ENCODE results near the gene FAM53B.
"Not testable (repeated sequence)": the region's sequence is repeated elsewhere in the genome, so short reads cannot be mapped to it uniquely, and the experiment has no call there.

The FAM53B gene

GRCh38 chr10:124594240-124594639, 149.9 kb downstream of the FAM53B start:
- DNase-seq = no peak

- no peak for DNase-seq
Measured at GRCh38 chr10:124593431-124593985, 150.7 kb downstream of the FAM53B start.

GRCh38 chr10:124592736-124593430, 151.3 kb downstream of the FAM53B start:
- no peak for DNase-seq

- DNase-seq = no peak
Measured at GRCh38 chr10:124592101-124592500, 152.1 kb downstream of the FAM53B start.

GRCh38 chr10:124591123-124591495, 153.1 kb downstream of the FAM53B start:
- no peak for DNase-seq

- DNase-seq = no peak
Measured at GRCh38 chr10:124590216-124591122, 153.7 kb downstream of the FAM53B start.

- DNase-seq = no peak
Measured at GRCh38 chr10:124589491-124590041, 154.6 kb downstream of the FAM53B start.

- no peak for DNase-seq
Measured at GRCh38 chr10:124588736-124589490, 155.3 kb downstream of the FAM53B start.

- not testable (repeated sequence) for DNase-seq
Measured at GRCh38 chr10:124588341-124588735, 155.8 kb downstream of the FAM53B start.

GRCh38 chr10:124587811-124588211, 156.4 kb downstream of the FAM53B start:
- DNase-seq = no peak

- DNase-seq = no peak
Measured at GRCh38 chr10:124586142-124586541, 158.0 kb downstream of the FAM53B start.

- no peak for DNase-seq
Measured at GRCh38 chr10:124579011-124579399, 165.2 kb downstream of the FAM53B start.

GRCh38 chr10:124578231-124579010, 165.8 kb downstream of the FAM53B start:
- no peak for DNase-seq

GRCh38 chr10:124577651-124578050, 166.5 kb downstream of the FAM53B start:
- no peak for DNase-seq

- DNase-seq = no peak
Measured at GRCh38 chr10:124576526-124577420, 167.4 kb downstream of the FAM53B start.

- no peak for DNase-seq
Measured at GRCh38 chr10:124575107-124576035, 168.8 kb downstream of the FAM53B start.

GRCh38 chr10:124574456-124575070, 169.6 kb downstream of the FAM53B start:
- no peak for DNase-seq

- DNase-seq = no peak
Measured at GRCh38 chr10:124573726-124574455, 170.3 kb downstream of the FAM53B start.

Measured in effector CD8-positive, alpha-beta T cell (primary cell).